ENCODE data around the gene HMCN1. TPM values are rescaled to one million over a fixed set of nuclear protein-coding genes. Genes with fewer than 3 reads are reported as not detected.
A peak's percentile ranks its signal among the peaks of the same experiment; 100 is the strongest.

The HMCN1 gene
- total RNA-seq, 6 experiments from 2014 or later, result 4.7 to 7.5 (median 5.7) TPM

GRCh38 chr1:186102107-186102506 is 367.9 kb downstream of the HMCN1 start:
- TF ChIP-seq POLR2A (IDR thresholded peaks at IDR 0.05) (no peak), CTCF (IDR thresholded peaks at IDR 0.05) (no peak)
- 62% methylated on average over 1 of the region's 1 CpG for WGBS (ENCODE audit: insufficient coverage, low coverage, low lambda C conversion rate, missing lambda C conversion rate)
- H3K27ac ChIP-seq, result no peak overlapping the region
- no peaks in the 10 kb centered on the region for H3K4me1 ChIP-seq
- H3K9me3 ChIP-seq, result no peaks in the 10 kb centered on the region
- no peaks in the 10 kb centered on the region for H3K27me3 ChIP-seq
- H3K36me3 ChIP-seq, result no peaks in the 10 kb centered on the region
- ATAC-seq (no peak), DNase-seq (no peak)
- no peak overlapping the region for H3K4me3 ChIP-seq
- intact Hi-C loops (cut with DNase I), result no loop called here

GRCh38 chr1:186102547-186103148 is 368.5 kb downstream of the HMCN1 start:
- H3K4me3 ChIP-seq, result no peak overlapping the region
- H3K36me3 ChIP-seq, result no peaks in the 10 kb centered on the region
- DNase-seq (no peak), ATAC-seq (peak; percentile 29 to 64 (median 48))
- H3K4me1 ChIP-seq, result no peaks in the 10 kb centered on the region
- H3K9me3 ChIP-seq, result no peaks in the 10 kb centered on the region
- peak overlapping the region in 1 of 3 donors; percentile 4 for H3K27ac ChIP-seq
- TF ChIP-seq POLR2A (IDR thresholded peaks at IDR 0.05) (no peak), CTCF (IDR thresholded peaks at IDR 0.05) (no peak)
- H3K27me3 ChIP-seq, result no peaks in the 10 kb centered on the region
- intact Hi-C loops (cut with DNase I), result no loop called here
- WGBS (ENCODE audit: insufficient coverage, low coverage, low lambda C conversion rate, missing lambda C conversion rate), result 33% methylated on average over 3 of the region's 3 CpGs

GRCh38 chr1:186104459-186104858 is 370.3 kb downstream of the HMCN1 start:
- WGBS (ENCODE audit: insufficient coverage, low coverage, low lambda C conversion rate, missing lambda C conversion rate), result 54% methylated on average over 1 of the region's 1 CpG
- H3K36me3 ChIP-seq, result no peaks in the 10 kb centered on the region
- no peak overlapping the region for H3K27ac ChIP-seq
- TF ChIP-seq CTCF (IDR thresholded peaks at IDR 0.05) (no peak), POLR2A (IDR thresholded peaks at IDR 0.05) (no peak)
- no peak for ATAC-seq
- no peak for DNase-seq
- intact Hi-C loops (cut with DNase I), result no loop called here
- no peaks in the 10 kb centered on the region for H3K27me3 ChIP-seq
- no peaks in the 10 kb centered on the region for H3K9me3 ChIP-seq
- no peak overlapping the region for H3K4me3 ChIP-seq
- no peaks in the 10 kb centered on the region for H3K4me1 ChIP-seq

GRCh38 chr1:186112280-186112679 is 378.1 kb downstream of the HMCN1 start:
- H3K27me3 ChIP-seq, result no peaks in the 10 kb centered on the region
- no peaks in the 10 kb centered on the region for H3K4me1 ChIP-seq
- DNase-seq (no peak), ATAC-seq (peak in 1 of 4 donors; percentile 30)
- H3K27ac ChIP-seq, result no peak overlapping the region
- H3K4me3 ChIP-seq, result no peak overlapping the region
- no peaks in the 10 kb centered on the region for H3K36me3 ChIP-seq
- no peaks in the 10 kb centered on the region for H3K9me3 ChIP-seq
- no peak for TF ChIP-seq CTCF (IDR thresholded peaks at IDR 0.05)
- no peak for TF ChIP-seq POLR2A (IDR thresholded peaks at IDR 0.05)
- intact Hi-C loops (cut with DNase I), result no loop called here
- 85% methylated on average over 1 of the region's 2 CpGs for WGBS (ENCODE audit: insufficient coverage, low coverage, low lambda C conversion rate, missing lambda C conversion rate)

GRCh38 chr1:186113461-186113860 is 379.3 kb downstream of the HMCN1 start:
- Histone ChIP-seq H3K9me3 (no peaks in the 10 kb centered on the region), H3K27ac (no peak overlapping the region), H3K36me3 (no peaks in the 10 kb centered on the region), H3K4me1 (no peaks in the 10 kb centered on the region), H3K27me3 (no peaks in the 10 kb centered on the region), H3K4me3 (no peak overlapping the region)
- ATAC-seq, result no peak
- DNase-seq, result no peak
- TF ChIP-seq POLR2A (IDR thresholded peaks at IDR 0.05), result no peak
- TF ChIP-seq CTCF (IDR thresholded peaks at IDR 0.05), result no peak
- intact Hi-C loops (cut with DNase I), result no loop called here

Measured in right lobe of liver (tissue), 6 donors.